Bronchial epithelial cell (primary cell): ENCODE data around the gene GPR68. TPM values are rescaled to one million over a fixed set of nuclear protein-coding genes. Genes with fewer than 3 reads are reported as not detected.
A peak's percentile ranks its signal among the peaks of the same experiment; 100 is the strongest.

ENCODE experiments used
- DNase-seq: peaks from one replicate; pipeline ENCODE4 v3.0.0-alpha.2; 2010; ENCODE audit warnings: low read depth
- FAIRE-seq: peaks from 2 replicates; lab custom pipeline; 2011; peaks lifted over from hg19 to GRCh38; lab: Jason Lieb, UNC
- H3K27me3 ChIP-seq: 2 replicates; pipeline ENCODE4 v1.5.1; 2011; ENCODE audit warnings: low read length; ENCODE audit not compliant: control insufficient read depth, insufficient read depth
- H3K36me3 ChIP-seq: 2 replicates; pipeline ENCODE4 v1.5.1; 2011; ENCODE audit warnings: low read length; ENCODE audit not compliant: control insufficient read depth, insufficient read depth
- H3K4me3 ChIP-seq: 2 replicates; pipeline ENCODE4 v1.5.1; 2011; ENCODE audit warnings: mild to moderate bottlenecking, low read depth, low read length, control low read depth
- total RNA-seq: library from RNA; depleted of rRNA; stranded (reverse); fragments of >200 nt; gene quantifications from 2 replicates; pipeline ENCODE4 v1.2.1, GENCODE V29; 2014
- TF ChIP-seq, protein P1 (sequence below): IDR thresholded peaks from 2 replicates; pipeline ENCODE4 v1.5.1; 2011; ENCODE audit warnings: mild to moderate bottlenecking, moderate library complexity, low read length, control low read depth, inconsistent platforms; ENCODE audit not compliant: insufficient read depth, severe bottlenecking

Gene GPR68
- total RNA-seq, 1 donor from 2014 or later = 1.8 TPM

DNA sequence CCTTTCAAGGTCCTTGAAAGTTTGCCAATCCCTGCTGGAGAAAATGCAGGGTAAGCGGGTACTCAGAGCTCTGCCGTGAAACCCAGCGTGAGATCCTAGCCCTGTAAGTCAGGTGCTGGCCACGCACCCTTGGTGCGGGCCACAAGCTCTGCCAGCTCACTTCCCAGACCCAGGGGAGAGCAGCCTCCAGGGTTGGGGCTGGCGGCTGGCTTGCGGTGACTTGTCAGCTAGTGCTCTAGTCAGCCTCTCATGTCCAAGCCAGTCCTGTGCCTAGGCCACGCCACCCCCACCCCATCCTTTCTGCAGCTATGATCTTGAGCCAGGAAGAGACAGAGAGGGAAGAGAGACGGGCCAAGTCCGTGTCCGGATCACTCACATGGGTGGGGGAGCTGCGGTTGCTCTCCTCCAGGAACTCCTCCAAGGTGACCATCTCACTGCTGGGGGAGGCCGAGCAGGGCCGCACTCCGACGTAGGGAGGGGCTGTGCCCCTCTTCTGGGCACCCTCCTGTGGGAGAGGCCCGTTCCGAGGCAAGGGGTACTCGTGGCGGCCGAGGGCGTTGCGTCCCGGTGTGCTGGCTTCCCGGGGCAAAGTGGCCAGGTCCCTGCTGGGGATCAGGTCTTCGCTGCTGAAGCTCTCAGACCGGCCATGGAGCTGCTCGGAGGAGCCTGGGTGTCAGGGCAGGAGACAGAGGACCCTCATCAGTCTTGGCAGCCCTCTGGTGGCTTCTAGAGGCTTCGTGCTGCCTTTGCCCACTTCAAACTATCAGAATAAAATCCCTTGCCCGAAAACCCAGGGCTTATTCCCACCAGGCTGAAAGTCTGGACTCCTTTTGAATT lies 33.3 kb upstream of the GPR68 start:
- peaks cover 13% of the 10 kb centered on the region for H3K36me3 ChIP-seq

DNA sequence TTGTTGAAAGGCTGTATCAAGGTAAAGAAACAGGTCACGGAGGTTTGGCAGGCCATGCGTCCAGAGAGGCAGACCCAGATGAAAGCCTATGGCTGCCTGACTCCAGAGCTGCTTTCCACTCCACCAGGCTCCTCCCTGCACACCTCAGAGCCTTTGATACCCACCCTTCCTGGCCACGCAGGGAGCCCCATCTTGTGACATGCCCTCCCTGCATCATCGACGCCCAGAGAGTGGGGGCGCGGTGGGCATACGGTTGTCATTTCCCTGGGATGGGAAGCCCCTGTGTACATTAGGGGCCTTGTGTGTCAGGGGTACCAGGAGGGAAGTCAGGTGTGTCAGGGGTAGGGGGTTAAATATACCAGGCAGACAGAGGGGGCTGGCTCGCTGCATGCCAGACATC lies 30.3 kb upstream of the GPR68 start:
- no peak overlapping the region for H3K4me3 ChIP-seq
- FAIRE-seq = no peak
- no peaks in the 10 kb centered on the region for H3K27me3 ChIP-seq
- peaks cover 9% of the 10 kb centered on the region for H3K36me3 ChIP-seq
- TF ChIP-seq, protein P1, sequence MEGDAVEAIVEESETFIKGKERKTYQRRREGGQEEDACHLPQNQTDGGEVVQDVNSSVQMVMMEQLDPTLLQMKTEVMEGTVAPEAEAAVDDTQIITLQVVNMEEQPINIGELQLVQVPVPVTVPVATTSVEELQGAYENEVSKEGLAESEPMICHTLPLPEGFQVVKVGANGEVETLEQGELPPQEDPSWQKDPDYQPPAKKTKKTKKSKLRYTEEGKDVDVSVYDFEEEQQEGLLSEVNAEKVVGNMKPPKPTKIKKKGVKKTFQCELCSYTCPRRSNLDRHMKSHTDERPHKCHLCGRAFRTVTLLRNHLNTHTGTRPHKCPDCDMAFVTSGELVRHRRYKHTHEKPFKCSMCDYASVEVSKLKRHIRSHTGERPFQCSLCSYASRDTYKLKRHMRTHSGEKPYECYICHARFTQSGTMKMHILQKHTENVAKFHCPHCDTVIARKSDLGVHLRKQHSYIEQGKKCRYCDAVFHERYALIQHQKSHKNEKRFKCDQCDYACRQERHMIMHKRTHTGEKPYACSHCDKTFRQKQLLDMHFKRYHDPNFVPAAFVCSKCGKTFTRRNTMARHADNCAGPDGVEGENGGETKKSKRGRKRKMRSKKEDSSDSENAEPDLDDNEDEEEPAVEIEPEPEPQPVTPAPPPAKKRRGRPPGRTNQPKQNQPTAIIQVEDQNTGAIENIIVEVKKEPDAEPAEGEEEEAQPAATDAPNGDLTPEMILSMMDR = no peak
- DNase-seq = no peak

More for the DNA sequence above, 33.3 kb upstream of the GPR68 start:
- Histone ChIP-seq H3K27me3 (no peaks in the 10 kb centered on the region), H3K4me3 (no peak overlapping the region)
- FAIRE-seq = no peak
- DNase-seq = peak; percentile 82
- TF ChIP-seq, protein P1 = no peak

DNA sequence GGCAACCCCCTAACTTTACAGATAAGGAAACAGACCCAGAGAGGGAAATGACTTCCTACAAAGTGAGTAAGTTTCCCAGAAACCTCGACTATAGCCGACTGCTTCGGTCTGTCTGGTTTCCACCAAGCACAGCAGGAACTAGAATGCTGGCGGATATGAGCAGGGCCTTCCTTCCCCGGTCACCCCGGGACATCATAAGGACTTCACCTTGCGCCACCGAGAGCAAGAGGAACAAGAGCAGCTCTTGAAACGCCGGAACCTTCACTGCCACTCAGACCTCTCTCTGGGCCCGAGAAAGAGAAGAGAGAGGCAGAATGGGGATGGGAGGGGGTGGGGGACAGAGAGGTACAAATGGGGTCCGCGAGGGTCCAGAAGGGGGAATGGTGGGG lies 29.4 kb upstream of the GPR68 start:
- no peaks in the 10 kb centered on the region for H3K27me3 ChIP-seq
- FAIRE-seq (no peak), DNase-seq (no peak)
- TF ChIP-seq, protein P1 = no peak
- no peak overlapping the region for H3K4me3 ChIP-seq
- peaks cover 6% of the 10 kb centered on the region for H3K36me3 ChIP-seq

DNA sequence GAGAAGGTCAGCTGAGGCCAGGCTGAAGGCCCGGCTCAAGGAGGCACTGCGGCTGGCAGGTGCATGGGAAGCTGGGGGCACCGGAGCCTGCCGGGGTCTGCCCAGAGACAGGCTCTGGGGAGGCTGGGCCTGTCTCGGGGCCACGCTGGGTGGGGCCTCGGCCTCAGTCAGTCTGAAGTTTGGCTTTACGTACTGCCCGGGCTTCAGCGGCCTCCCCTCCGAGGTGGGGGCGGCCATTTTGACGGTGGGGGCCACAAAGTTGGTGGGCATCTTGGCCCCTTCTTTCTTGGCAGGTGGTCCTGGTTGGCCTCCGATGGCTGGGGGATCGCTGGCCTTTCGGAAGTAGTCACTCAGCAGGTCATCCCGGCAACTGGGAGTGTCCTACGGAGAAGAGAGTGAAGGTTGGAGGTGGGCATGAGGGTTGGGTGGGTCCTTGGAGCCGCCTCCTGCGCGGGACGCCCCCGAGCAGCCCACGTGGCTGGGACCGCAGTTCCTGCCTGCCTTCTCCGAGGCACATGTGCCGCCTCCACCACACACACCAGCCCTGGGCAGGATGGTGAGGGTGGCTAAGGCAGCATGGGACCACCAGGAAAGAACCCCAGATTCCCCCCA lies 28.9 kb upstream of the GPR68 start:
- FAIRE-seq = no peak

DNA sequence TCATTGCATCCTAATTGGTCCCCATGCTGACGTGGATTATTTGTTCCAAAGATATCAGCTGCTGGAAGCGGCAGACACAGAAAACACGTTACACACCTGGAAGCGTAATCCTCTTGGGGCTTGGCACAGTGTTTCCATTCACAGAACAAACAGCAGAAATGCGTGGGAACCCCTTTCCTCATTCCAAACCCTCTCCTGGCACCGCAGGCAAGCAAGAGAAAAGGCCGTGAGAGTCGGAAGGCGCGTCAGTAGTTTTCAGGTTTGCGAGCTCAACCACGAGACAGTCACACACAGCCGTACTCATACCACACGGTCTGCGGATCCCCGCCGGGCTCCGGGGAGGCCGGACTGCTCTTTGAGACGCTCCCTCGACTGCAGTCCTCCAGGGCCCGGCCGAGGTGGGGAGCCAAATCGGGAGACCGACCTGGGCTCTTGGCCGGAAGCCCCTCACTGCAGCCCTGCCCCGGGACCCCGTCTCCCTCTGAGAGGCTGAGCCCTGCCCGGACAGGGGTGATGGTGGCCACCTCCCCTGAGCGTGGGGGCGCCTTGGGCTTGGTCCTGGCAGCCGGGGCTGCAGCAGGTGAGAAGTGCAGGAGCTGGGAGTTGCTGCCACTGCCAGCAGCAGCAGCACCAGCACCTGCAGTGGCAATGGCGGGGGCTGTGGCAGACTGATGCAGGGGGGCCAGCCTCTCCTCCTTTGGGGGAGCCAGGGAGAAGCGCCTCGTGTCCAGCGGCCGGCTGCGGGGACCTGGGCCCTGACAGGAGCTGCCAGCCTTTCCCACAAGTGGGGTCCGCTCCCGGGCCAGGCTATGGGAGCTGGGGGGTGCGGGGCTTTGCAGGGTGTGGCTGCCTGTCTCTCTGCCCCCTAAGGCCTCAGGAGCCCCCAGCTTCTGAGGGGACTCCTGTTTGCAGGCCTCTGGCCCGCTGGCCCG lies 28.1 kb upstream of the GPR68 start:
- peaks cover 6% of the 10 kb centered on the region for H3K36me3 ChIP-seq
- FAIRE-seq (no peak), DNase-seq (no peak)
- H3K27me3 ChIP-seq = no peaks in the 10 kb centered on the region
- TF ChIP-seq, protein P1 = no peak
- H3K4me3 ChIP-seq = no peak overlapping the region

More for the DNA sequence above, 28.9 kb upstream of the GPR68 start:
- H3K4me3 ChIP-seq = no peak overlapping the region
- DNase-seq = no peak
- TF ChIP-seq, protein P1 = no peak
- H3K36me3 ChIP-seq = peaks cover 6% of the 10 kb centered on the region
- no peaks in the 10 kb centered on the region for H3K27me3 ChIP-seq
